GM19372 (cell line): ENCODE data around the gene ZNF568.

Experiments used
- ATAC-seq: cut with Tn5 transposase; IDR thresholded peaks from one replicate; pipeline ENCODE4 v1.9.1; 2021; ENCODE audit warnings: mild to moderate bottlenecking, low read depth, moderate library complexity; ENCODE audit not compliant: unreplicated experiment

ZNF568 gene

GRCh38 chr19:36997152-36997842 is 81.2 kb downstream of the ZNF568 start:
- no peak for ATAC-seq

GRCh38 chr19:36997843-36998235 is 81.7 kb downstream of the ZNF568 start:
- ATAC-seq: no peak

GRCh38 chr19:36999313-36999712 is 83.2 kb downstream of the ZNF568 start:
- ATAC-seq: no peak

GRCh38 chr19:37007587-37008220 is 91.6 kb downstream of the ZNF568 start:
- ATAC-seq: no peak

- no peak for ATAC-seq
Observed at GRCh38 chr19:37009871-37010270, 93.7 kb downstream of the ZNF568 start.

GRCh38 chr19:37012093-37012745 is 96.1 kb downstream of the ZNF568 start:
- no peak for ATAC-seq

GRCh38 chr19:37014456-37014855 is 98.3 kb downstream of the ZNF568 start:
- no peak for ATAC-seq

GRCh38 chr19:37045140-37045539 is 129.0 kb downstream of the ZNF568 start:
- no peak for ATAC-seq
